WTC11 (cell line): ENCODE measurements around the gene KCNA2.

Experiments
- SMAD3 ChIP-seq: sonication (generic); formaldehyde crosslinking; IDR thresholded peaks from 2 replicates; pipeline ENCODE4 v1.8.0; 2022; ENCODE audit warnings: missing genetic modification reagents, mild to moderate bottlenecking, borderline replicate concordance
- TF ChIP-seq, protein P1 (sequence below): fragments of 200-600 bp; IDR thresholded peaks from 2 replicates; pipeline ENCODE4 v1.8.0; 2022; ENCODE audit warnings: antibody characterized with exemption

DNA sequence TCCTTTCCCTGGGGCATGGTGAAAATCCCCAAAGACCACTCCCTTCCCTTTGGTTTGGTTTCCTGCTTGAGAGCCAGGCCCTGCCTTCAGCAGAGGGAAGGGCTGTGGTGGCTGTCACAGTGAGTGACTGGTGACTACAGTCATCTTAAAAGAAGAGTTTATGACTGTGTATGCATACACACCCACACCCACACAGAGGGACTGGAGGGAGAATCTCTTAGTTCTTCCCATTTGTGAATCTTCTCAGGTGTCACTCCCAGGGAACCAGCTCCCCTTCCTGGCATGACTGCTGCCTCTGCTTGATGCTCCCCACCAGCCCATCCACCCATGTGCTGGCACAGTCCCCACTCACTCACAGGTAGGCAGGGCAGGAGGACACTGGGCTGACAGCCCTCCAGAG, 3.9 kb upstream of the KCNA2 start:
- TF ChIP-seq, protein P1, sequence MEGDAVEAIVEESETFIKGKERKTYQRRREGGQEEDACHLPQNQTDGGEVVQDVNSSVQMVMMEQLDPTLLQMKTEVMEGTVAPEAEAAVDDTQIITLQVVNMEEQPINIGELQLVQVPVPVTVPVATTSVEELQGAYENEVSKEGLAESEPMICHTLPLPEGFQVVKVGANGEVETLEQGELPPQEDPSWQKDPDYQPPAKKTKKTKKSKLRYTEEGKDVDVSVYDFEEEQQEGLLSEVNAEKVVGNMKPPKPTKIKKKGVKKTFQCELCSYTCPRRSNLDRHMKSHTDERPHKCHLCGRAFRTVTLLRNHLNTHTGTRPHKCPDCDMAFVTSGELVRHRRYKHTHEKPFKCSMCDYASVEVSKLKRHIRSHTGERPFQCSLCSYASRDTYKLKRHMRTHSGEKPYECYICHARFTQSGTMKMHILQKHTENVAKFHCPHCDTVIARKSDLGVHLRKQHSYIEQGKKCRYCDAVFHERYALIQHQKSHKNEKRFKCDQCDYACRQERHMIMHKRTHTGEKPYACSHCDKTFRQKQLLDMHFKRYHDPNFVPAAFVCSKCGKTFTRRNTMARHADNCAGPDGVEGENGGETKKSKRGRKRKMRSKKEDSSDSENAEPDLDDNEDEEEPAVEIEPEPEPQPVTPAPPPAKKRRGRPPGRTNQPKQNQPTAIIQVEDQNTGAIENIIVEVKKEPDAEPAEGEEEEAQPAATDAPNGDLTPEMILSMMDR, result no peak
- no peak for TF ChIP-seq SMAD3 (CRISPR knock-in tag)
